Measurements from ENCODE around the gene CYP27A1.
"Not testable (repeated sequence)": the region's sequence is repeated elsewhere in the genome, so short reads cannot be mapped to it uniquely, and the experiment has no call there.

The CYP27A1 gene

DNA sequence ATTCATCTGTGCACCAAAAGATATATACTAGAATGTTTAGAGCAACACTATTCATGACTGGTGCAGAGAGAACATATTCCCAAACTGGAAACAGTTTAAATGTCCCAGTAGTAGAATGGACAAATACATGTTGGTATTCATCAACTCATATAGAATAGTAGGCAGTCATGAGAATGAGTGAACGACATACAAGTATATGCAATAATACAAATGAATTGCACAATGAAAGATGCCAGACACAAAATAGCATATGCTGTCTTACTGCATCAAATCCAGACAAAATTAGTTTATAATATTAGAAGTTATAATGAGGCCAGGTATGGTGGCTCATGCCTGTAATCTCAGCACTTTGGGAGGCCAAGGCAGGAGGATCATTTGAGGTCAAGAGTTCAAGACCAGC is 57.9 kb downstream of the CYP27A1 start:
- Histone ChIP-seq H3K9me3 (ENCODE audit: severe bottlenecking) (no peaks in the 10 kb centered on the region), H3K4me1 (ENCODE audit: insufficient read depth, poor library complexity, severe bottlenecking) (no peaks in the 10 kb centered on the region), H3K27ac (ENCODE audit: poor library complexity, severe bottlenecking) (no peak overlapping the region), H3K4me3 (ENCODE audit: severe bottlenecking) (no peak overlapping the region), H3K27me3 (ENCODE audit: insufficient read depth, poor library complexity, severe bottlenecking) (no peaks in the 10 kb centered on the region), H3K36me3 (ENCODE audit: low read depth) (no peaks in the 10 kb centered on the region)
- TF ChIP-seq, protein P1, sequence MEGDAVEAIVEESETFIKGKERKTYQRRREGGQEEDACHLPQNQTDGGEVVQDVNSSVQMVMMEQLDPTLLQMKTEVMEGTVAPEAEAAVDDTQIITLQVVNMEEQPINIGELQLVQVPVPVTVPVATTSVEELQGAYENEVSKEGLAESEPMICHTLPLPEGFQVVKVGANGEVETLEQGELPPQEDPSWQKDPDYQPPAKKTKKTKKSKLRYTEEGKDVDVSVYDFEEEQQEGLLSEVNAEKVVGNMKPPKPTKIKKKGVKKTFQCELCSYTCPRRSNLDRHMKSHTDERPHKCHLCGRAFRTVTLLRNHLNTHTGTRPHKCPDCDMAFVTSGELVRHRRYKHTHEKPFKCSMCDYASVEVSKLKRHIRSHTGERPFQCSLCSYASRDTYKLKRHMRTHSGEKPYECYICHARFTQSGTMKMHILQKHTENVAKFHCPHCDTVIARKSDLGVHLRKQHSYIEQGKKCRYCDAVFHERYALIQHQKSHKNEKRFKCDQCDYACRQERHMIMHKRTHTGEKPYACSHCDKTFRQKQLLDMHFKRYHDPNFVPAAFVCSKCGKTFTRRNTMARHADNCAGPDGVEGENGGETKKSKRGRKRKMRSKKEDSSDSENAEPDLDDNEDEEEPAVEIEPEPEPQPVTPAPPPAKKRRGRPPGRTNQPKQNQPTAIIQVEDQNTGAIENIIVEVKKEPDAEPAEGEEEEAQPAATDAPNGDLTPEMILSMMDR (IDR thresholded peaks at IDR 0.05; ENCODE audit: poor library complexity, severe bottlenecking), result no peak
- ATAC-seq (ENCODE audit: low read depth) (no peak), DNase-seq (ENCODE audit: low spot score) (no peak)

DNA sequence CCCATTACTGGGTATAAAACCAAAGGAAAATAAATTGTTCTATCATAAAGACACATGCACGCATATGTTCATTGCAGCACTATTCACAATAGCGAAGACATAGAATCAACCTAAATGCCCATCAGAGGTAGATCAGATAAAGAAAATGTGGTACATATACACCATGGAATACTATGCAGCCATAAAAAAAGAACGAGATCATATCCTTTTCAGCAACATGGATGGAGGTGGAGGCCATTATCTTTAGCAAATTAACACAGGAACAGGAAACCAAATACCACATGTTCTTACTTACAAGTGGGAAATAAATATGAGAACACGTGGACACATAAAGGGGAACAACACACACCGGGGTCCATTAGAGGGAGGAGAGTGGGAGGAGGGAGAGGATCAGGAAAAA is 62.4 kb downstream of the CYP27A1 start:
- H3K36me3 ChIP-seq (ENCODE audit: low read depth), result not testable (repeated sequence)

DNA sequence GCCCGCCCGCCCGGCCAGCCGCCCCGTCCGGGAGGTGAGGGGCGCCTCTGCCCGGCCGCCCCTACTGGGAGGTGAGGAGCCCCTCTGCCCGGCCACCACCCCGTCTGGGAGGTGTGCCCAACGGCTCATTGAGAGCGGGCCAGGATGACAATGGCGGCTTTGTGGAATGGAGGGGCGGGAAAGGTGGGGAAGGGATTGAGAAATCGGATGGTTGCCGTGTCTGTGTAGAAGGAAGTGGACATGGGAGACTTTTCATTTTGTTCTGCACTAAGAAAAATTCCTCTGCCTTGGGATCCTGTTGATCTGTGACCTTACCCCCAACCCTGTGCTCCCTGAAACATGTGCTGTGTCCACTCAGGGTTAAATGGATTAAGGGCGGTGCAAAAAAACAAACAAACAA is 65.0 kb downstream of the CYP27A1 start:
- not testable (repeated sequence) for H3K36me3 ChIP-seq (ENCODE audit: low read depth); H3K9me3 ChIP-seq (ENCODE audit: severe bottlenecking); H3K27me3 ChIP-seq (ENCODE audit: insufficient read depth, poor library complexity, severe bottlenecking); DNase-seq (ENCODE audit: low spot score); H3K4me3 ChIP-seq (ENCODE audit: severe bottlenecking); H3K4me1 ChIP-seq (ENCODE audit: insufficient read depth, poor library complexity, severe bottlenecking); ATAC-seq (ENCODE audit: low read depth); H3K27ac ChIP-seq (ENCODE audit: poor library complexity, severe bottlenecking)

More for the DNA sequence above, 62.4 kb downstream of the CYP27A1 start:
- H3K4me1 ChIP-seq (ENCODE audit: insufficient read depth, poor library complexity, severe bottlenecking); H3K4me3 ChIP-seq (ENCODE audit: severe bottlenecking); H3K27me3 ChIP-seq (ENCODE audit: insufficient read depth, poor library complexity, severe bottlenecking); ATAC-seq (ENCODE audit: low read depth); H3K9me3 ChIP-seq (ENCODE audit: severe bottlenecking); H3K27ac ChIP-seq (ENCODE audit: poor library complexity, severe bottlenecking); DNase-seq (ENCODE audit: low spot score): not testable (repeated sequence)

DNA sequence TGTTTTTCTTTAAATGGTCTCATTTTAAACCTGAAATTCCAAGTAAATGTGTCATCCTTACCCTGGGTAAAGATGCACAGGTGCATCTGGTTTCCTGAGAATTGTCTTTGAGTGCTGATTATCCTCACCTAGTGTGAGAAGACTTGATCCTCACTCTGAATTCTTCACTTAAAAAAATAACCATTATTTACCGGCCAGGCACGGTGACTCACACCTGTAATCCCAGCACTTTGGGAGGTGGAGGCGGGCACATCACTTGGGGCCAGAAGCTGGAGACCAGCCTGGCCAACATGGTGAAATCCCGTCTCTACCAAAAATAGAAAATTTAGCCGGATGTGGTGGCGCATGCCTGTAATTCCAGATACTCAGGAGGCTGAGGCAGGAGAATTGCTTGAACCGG is 67.8 kb downstream of the CYP27A1 start:
- TF ChIP-seq, protein P1 (IDR thresholded peaks at IDR 0.05; ENCODE audit: poor library complexity, severe bottlenecking), result no peak
- ATAC-seq (ENCODE audit: low read depth) (peak; percentile 69), DNase-seq (ENCODE audit: low spot score) (no peak)
- no peaks in the 10 kb centered on the region for H3K9me3 ChIP-seq (ENCODE audit: severe bottlenecking)
- H3K4me1 ChIP-seq (ENCODE audit: insufficient read depth, poor library complexity, severe bottlenecking), result peaks cover 3% of the 10 kb centered on the region
- H3K27ac ChIP-seq (ENCODE audit: poor library complexity, severe bottlenecking), result peak overlapping the region; percentile 4
- H3K27me3 ChIP-seq (ENCODE audit: insufficient read depth, poor library complexity, severe bottlenecking), result peaks cover 3% of the 10 kb centered on the region
- no peaks in the 10 kb centered on the region for H3K36me3 ChIP-seq (ENCODE audit: low read depth)
- no peak overlapping the region for H3K4me3 ChIP-seq (ENCODE audit: severe bottlenecking)

DNA sequence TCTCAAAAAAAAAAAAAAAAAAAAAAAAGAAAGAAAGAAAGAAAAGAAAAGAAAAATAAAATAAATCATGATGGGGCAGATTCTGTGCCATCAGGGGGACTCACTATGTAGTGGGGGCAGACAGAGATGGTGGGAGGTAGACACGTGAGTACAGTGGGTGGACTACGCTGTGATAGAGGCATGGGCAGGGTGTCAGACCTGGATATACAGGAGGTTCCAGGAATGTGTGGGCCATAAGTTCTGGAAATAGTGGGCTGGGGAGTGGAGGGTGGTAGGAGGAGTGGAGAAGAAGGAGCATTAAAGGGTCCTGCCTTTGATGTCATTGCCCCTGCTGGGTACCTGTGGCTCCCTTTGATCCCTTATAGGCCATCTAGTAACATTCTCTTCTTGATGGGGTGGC is 68.8 kb downstream of the CYP27A1 start:
- no peak for DNase-seq (ENCODE audit: low spot score)
- H3K27me3 ChIP-seq (ENCODE audit: insufficient read depth, poor library complexity, severe bottlenecking), result peaks cover 3% of the 10 kb centered on the region
- no peaks in the 10 kb centered on the region for H3K9me3 ChIP-seq (ENCODE audit: severe bottlenecking)
- no peaks in the 10 kb centered on the region for H3K36me3 ChIP-seq (ENCODE audit: low read depth)
- H3K27ac ChIP-seq (ENCODE audit: poor library complexity, severe bottlenecking), result no peak overlapping the region
- no peak overlapping the region for H3K4me3 ChIP-seq (ENCODE audit: severe bottlenecking)
- ATAC-seq (ENCODE audit: low read depth), result no peak
- peaks cover 3% of the 10 kb centered on the region for H3K4me1 ChIP-seq (ENCODE audit: insufficient read depth, poor library complexity, severe bottlenecking)
- TF ChIP-seq, protein P1 (IDR thresholded peaks at IDR 0.05; ENCODE audit: poor library complexity, severe bottlenecking), result no peak

DNA sequence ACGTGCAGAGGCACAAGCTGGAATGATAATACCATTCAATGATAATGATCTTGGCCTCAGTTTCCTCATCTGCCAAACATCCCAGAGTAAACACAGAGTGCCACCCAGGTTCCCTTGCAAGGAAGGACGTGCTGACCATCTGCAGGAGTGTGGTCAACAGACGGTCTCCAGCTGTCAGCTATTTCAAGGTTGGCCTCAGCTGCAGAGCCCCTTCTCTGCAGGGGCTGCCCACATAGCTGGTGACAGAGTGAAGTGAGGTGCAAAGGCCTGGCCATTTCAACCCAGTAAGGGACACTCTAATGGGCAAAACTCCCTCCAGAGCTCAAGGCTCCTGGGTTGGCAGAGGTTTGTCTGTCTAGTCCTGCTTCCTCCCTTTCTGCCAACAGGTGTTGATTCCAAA is 69.3 kb downstream of the CYP27A1 start:
- no peak overlapping the region for H3K27ac ChIP-seq (ENCODE audit: poor library complexity, severe bottlenecking)
- no peak for ATAC-seq (ENCODE audit: low read depth)

More for the DNA sequence above, 69.3 kb downstream of the CYP27A1 start:
- DNase-seq (ENCODE audit: low spot score), result no peak
- Histone ChIP-seq H3K9me3 (ENCODE audit: severe bottlenecking) (no peaks in the 10 kb centered on the region), H3K4me3 (ENCODE audit: severe bottlenecking) (no peak overlapping the region), H3K4me1 (ENCODE audit: insufficient read depth, poor library complexity, severe bottlenecking) (peaks cover 3% of the 10 kb centered on the region), H3K36me3 (ENCODE audit: low read depth) (no peaks in the 10 kb centered on the region), H3K27me3 (ENCODE audit: insufficient read depth, poor library complexity, severe bottlenecking) (peaks cover 3% of the 10 kb centered on the region)
- TF ChIP-seq, protein P1 (IDR thresholded peaks at IDR 0.05; ENCODE audit: poor library complexity, severe bottlenecking), result no peak
